Activated naive CD8-positive, alpha-beta T cell treated with anti-CD3 and anti-CD28 coated beads for 36 hours (primary cell): ENCODE data around the gene SLAMF8. TPM values are rescaled to one million over a fixed set of nuclear protein-coding genes. Genes with fewer than 3 reads are reported as not detected.

Experiments used
- total RNA-seq, 2 experiments: library from RNA; stranded (reverse); gene quantifications; one replicate each; pipeline ENCODE4 v1.2.3, GENCODE V29; 2021

SLAMF8 gene
- total RNA-seq, 2 experiments from 2014 or later: 1.3 to 2.1 TPM

Other genes with a start within 250 kb of the SLAMF8 start
- not detected for gene APCS, start 239.0 kb upstream of the SLAMF8 start, total RNA-seq
- not detected for gene CRP, start 112.3 kb upstream of the SLAMF8 start, total RNA-seq
- gene DUSP23, start 45.9 kb upstream of the SLAMF8 start, total RNA-seq: 10 to 100 TPM; 33.5 to 36.0 TPM
- not detected for gene FCRL6, start 24.5 kb upstream of the SLAMF8 start, total RNA-seq
- not detected for gene VSIG8, start 35.8 kb downstream of the SLAMF8 start, total RNA-seq
- gene CFAP45, start 73.3 kb downstream of the SLAMF8 start, total RNA-seq: under 1 TPM; 0.78 to 0.80 TPM
- 100 to 1,000 TPM; 463 to 489 TPM for gene TAGLN2, start 98.6 kb downstream of the SLAMF8 start, total RNA-seq
- under 1 TPM in 1 of 2 experiments, not detected in 1; 0.08 TPM for gene IGSF9, start 118.7 kb downstream of the SLAMF8 start, total RNA-seq
- not detected for gene SLAMF9, start 127.4 kb downstream of the SLAMF8 start, total RNA-seq
- 1 to 10 TPM; 4.7 TPM for gene PIGM, start 205.1 kb downstream of the SLAMF8 start, total RNA-seq
- not detected for gene KCNJ10, start 243.3 kb downstream of the SLAMF8 start, total RNA-seq